OCI-LY7 (cell line): ENCODE data around the gene NSG1. TPM values are rescaled to one million over a fixed set of nuclear protein-coding genes. Genes with fewer than 3 reads are reported as not detected.

Experiments used
- BruUV-seq: library from RNA; stranded (reverse); fragments of 400-500 nt; replicated peaks from 2 replicates; lab custom pipeline; 2021; lab: Mats Ljungman, UMichigan
- CTCF ChIA-PET: fragments of 300-600 bp; sonication (Branson Sonifier 250); formaldehyde crosslinking; loops from one replicate; lab custom pipeline; 2022; ENCODE audit warnings: antibody characterized with exemption; ENCODE audit not compliant: unreplicated experiment; lab: Charles Lee
- POLR2A ChIA-PET: fragments of 300-600 bp; sonication (Branson Sonifier 250); formaldehyde crosslinking; loops from one replicate; lab custom pipeline; 2022; ENCODE audit warnings: antibody characterized with exemption; lab: Charles Lee
- DNase-seq: peaks from one replicate; pipeline ENCODE4 v3.0.0-alpha.2; 2015; ENCODE audit warnings: low spot score
- H2AFZ ChIP-seq: fragments of 200-600 bp; sonication (generic), shearing (Covaris generic); 2 replicates; pipeline ENCODE4 v1.6.1; 2014; ENCODE audit warnings: mild to moderate bottlenecking, antibody characterized with exemption, low read length, moderate library complexity
- H3K27ac ChIP-seq: fragments of 200-600 bp; sonication (generic); 2 replicates; pipeline ENCODE4 v1.5.1; 2014; ENCODE audit warnings: mixed run types, low read depth, mild to moderate bottlenecking, moderate library complexity, low read length, inconsistent platforms; ENCODE audit not compliant: poor library complexity, severe bottlenecking
- H3K36me3 ChIP-seq: fragments of 200-600 bp; sonication (generic); 2 replicates; pipeline ENCODE4 v1.6.1; 2014; ENCODE audit warnings: mild to moderate bottlenecking, antibody characterized with exemption, low read length, moderate library complexity, mixed read lengths; ENCODE audit not compliant: insufficient read depth
- H3K4me1 ChIP-seq: fragments of 200-600 bp; sonication (generic); 2 replicates; pipeline ENCODE4 v1.5.1; 2014; ENCODE audit warnings: mild to moderate bottlenecking, low read length; ENCODE audit not compliant: insufficient read depth, poor library complexity, severe bottlenecking
- H3K4me2 ChIP-seq: fragments of 200-600 bp; sonication (generic); 2 replicates; pipeline ENCODE4 v1.6.1; 2014; ENCODE audit warnings: mild to moderate bottlenecking, low read length
- H3K4me3 ChIP-seq: fragments of 200-600 bp; sonication (generic); 2 replicates; pipeline ENCODE4 v1.5.1; 2014; ENCODE audit warnings: mild to moderate bottlenecking, low read depth, low read length; ENCODE audit not compliant: poor library complexity, severe bottlenecking
- H3K79me2 ChIP-seq: fragments of 200-600 bp; sonication (generic); 2 replicates; pipeline ENCODE4 v1.6.1; 2016; ENCODE audit warnings: low read depth, mild to moderate bottlenecking, low read length, moderate library complexity, mixed read lengths; ENCODE audit not compliant: insufficient read depth
- H3K9me2 ChIP-seq: fragments of 200-600 bp; sonication (generic); 2 replicates; pipeline ENCODE4 v1.6.1; 2016; ENCODE audit warnings: mild to moderate bottlenecking, low read length, mixed read lengths; ENCODE audit not compliant: insufficient read depth
- H3K9me3 ChIP-seq: fragments of 200-600 bp; sonication (generic); 2 replicates; pipeline ENCODE4 v1.6.1; 2014; ENCODE audit warnings: mild to moderate bottlenecking, mixed run types, low read length, mixed read lengths
- H4K20me1 ChIP-seq: fragments of 200-600 bp; sonication (generic); 2 replicates; pipeline ENCODE4 v1.6.1; 2014; ENCODE audit warnings: mild to moderate bottlenecking, antibody characterized with exemption, low read length, moderate library complexity, mixed read lengths; ENCODE audit not compliant: insufficient read depth
- EZH2phosphoT487 ChIP-seq: fragments of 200-600 bp; sonication (generic); IDR thresholded peaks from 2 replicates; pipeline ENCODE4 v1.6.1; 2018; ENCODE audit warnings: low read depth, borderline replicate concordance, mild to moderate bottlenecking, mixed run types, antibody characterized with exemption, low read length, moderate library complexity, mixed read lengths
- intact Hi-C: fragments of 100-400 bp; cut with micrococcal nuclease; formaldehyde crosslinking; loops from one replicate; pipeline ENCODE4 v1.10.0; 2022; ENCODE audit not compliant: unreplicated experiment
- total RNA-seq, 2 experiments: library from RNA; depleted of rRNA in 1 of 2; stranded (reverse); fragments of >200 nt in 1 of 2; shearing (Covaris generic) in 1 of 2; gene quantifications; 2 replicates each; pipeline ENCODE4 v1.2.3, GENCODE V29; 2014 to 2022
- TF ChIP-seq, protein P1 (sequence below): fragments of 200-600 bp; sonication (generic); conservative IDR thresholded peaks from 2 replicates; pipeline ENCODE4 v1.5.1; 2014; ENCODE audit warnings: mild to moderate bottlenecking, antibody characterized with exemption, low read length, moderate library complexity, mixed read lengths

NSG1 gene
- total RNA-seq, 2 experiments from 2014 or later = 35.5 to 38.8 TPM

DNA sequence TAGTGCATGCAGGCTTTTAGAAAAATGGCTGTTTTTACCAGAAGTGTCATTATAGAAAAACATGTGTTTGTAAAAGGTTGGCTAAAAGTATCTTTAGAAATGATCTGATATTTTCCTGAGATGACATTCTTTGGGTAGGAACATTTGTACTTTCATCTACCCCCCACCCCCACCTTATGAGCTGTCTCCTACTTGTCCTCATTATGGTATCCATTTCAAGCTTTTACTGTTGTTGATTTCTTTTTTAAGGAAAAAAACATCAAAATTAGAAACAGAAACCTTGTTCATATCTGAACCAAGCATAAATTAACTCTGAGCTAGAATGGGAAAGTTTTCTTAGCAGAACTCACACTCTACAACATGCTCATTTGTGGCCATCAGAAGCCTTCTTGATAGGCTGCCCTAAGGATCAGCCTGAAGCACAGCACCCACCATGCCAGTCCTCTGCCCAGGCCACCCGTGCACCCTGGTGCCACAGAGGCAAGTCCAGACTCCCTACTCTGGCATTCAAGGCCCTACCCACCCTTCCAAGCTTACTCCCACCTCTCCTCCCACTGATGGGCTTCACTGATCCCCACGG is 49.4 kb downstream of the NSG1 start:
- Histone ChIP-seq H4K20me1 (0 out of 2 replicates have a peak, but pooled peaks cover under 1% of the 10 kb centered on the region), H3K4me2 (no peak overlapping the region), H3K36me3 (peaks cover 23% of the 10 kb centered on the region; the same call in 1 of the 2 replicates), H3K79me2 (no peaks in the 10 kb centered on the region), H2AFZ (no peak overlapping the region), H3K9me3 (no peaks in the 10 kb centered on the region), H3K9me2 (no peaks in the 10 kb centered on the region), H3K27ac (no peak overlapping the region), H3K4me1 (peaks cover 19% of the 10 kb centered on the region), H3K4me3 (no peak overlapping the region)
- ChIA-PET CTCF (interaction anchor here (0.5 kb wide), 1 partner anchor 57 kb away, joined by 4 read pairs; no protein-coding TSS in a partner anchor), POLR2A (interaction anchor here (0.6 to 0.7 kb wide), 4 partner anchors 19 to 147 kb away, joined by 3 to 6 read pairs (median 4); no protein-coding TSS in a partner anchor)
- DNase-seq = no peak
- no TSS peak for BruUV-seq
- TF ChIP-seq, protein P1, sequence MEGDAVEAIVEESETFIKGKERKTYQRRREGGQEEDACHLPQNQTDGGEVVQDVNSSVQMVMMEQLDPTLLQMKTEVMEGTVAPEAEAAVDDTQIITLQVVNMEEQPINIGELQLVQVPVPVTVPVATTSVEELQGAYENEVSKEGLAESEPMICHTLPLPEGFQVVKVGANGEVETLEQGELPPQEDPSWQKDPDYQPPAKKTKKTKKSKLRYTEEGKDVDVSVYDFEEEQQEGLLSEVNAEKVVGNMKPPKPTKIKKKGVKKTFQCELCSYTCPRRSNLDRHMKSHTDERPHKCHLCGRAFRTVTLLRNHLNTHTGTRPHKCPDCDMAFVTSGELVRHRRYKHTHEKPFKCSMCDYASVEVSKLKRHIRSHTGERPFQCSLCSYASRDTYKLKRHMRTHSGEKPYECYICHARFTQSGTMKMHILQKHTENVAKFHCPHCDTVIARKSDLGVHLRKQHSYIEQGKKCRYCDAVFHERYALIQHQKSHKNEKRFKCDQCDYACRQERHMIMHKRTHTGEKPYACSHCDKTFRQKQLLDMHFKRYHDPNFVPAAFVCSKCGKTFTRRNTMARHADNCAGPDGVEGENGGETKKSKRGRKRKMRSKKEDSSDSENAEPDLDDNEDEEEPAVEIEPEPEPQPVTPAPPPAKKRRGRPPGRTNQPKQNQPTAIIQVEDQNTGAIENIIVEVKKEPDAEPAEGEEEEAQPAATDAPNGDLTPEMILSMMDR = no peak
- TF ChIP-seq EZH2phosphoT487 = no peak
- intact Hi-C loops = no loop called here

DNA sequence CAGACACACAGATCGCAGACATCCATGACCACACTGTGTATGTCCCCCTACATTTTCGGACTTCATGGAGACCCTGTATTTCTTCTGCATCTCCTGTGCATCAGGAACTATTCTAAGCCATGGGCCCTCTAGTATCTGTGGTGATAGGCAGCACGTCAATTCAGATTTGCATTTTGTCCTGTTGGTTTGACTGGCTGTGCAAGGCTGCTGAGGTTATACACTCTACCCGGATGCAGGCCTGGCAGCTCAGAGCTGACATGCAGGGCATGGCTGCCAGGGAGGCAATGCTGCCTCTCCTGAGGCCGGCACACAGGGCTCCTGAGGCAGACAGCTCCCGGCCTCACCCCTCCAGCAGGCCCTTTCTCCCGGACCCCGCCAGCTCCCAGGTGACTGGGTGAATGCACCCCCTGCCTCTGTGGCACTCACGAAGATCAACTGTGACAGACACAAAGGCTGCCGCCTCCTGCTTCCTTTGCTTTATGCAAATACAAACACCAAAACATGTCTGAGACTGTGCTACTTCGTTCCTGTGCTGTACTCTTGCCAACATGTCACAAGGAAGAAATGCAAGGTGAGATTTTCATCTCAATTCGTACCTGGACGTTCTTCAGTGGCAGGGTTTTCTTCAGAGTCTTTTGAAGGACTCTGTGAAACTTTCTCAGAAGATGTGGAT is 51.0 kb downstream of the NSG1 start:
- no peaks in the 10 kb centered on the region for H3K79me2 ChIP-seq

More for the DNA sequence above, 51.0 kb downstream of the NSG1 start:
- Histone ChIP-seq H3K9me3 (no peaks in the 10 kb centered on the region), H3K4me3 (no peak overlapping the region), H3K27ac (no peak overlapping the region), H3K9me2 (no peaks in the 10 kb centered on the region), H3K4me2 (peak overlapping the region; percentile 39), H3K36me3 (peaks cover 21% of the 10 kb centered on the region), H3K4me1 (peaks cover 12% of the 10 kb centered on the region), H2AFZ (no peak overlapping the region), H4K20me1 (no peaks in the 10 kb centered on the region)
- no peak for DNase-seq
- POLR2A ChIA-PET = interaction anchor here (0.6 kb wide), 1 partner anchor 17 kb away, joined by 4 read pairs; no protein-coding TSS in a partner anchor
- no TSS peak for BruUV-seq
- CTCF ChIA-PET = no interaction called here
- intact Hi-C loops = no loop called here
- TF ChIP-seq EZH2phosphoT487 = no peak
- TF ChIP-seq, protein P1 = no peak
